Naive thymus-derived CD4-positive, alpha-beta T cell (primary cell): ENCODE measurements around the gene TSPO2. TPM values are rescaled to one million over a fixed set of nuclear protein-coding genes. Genes with fewer than 3 reads are reported as not detected.
A peak's percentile ranks its signal among the peaks of the same experiment; 100 is the strongest.

Experiments
- ATAC-seq: fragments of 150-1000 bp; cut with Tn5 transposase; 2 replicates; pipeline ENCODE4 v1.10.0; 2021; ENCODE audit warnings: mild to moderate bottlenecking, moderate library complexity
- CTCF ChIA-PET: fragments of 350-600 bp; sonication (Branson Sonifier 250); formaldehyde crosslinking; loops from one replicate; lab custom pipeline; 2021; ENCODE audit warnings: antibody characterized with exemption; lab: Charles Lee
- POLR2A ChIA-PET: fragments of 350-600 bp; sonication (Branson Sonifier 250); formaldehyde crosslinking; loops from one replicate; lab custom pipeline; 2021; ENCODE audit warnings: antibody characterized with exemption, inconsistent platforms; lab: Charles Lee
- DNase-seq, 9 donors: peaks; one replicate each; pipeline versions ENCODE4 v3.0.0 to v3.0.0-alpha.2; 2020 to 2022; ENCODE audit warnings: mixed read lengths in 1 of 9
- H3K27ac ChIP-seq: one replicate; pipeline ENCODE4 v1.7.0; 2013; ENCODE audit warnings: mild to moderate bottlenecking, low read depth, low read length, moderate library complexity
- H3K27me3 ChIP-seq, 2 donors: one replicate each; pipeline ENCODE4 v1.7.0; 2013; ENCODE audit warnings: low read length in 2 of 2, mild to moderate bottlenecking in 2 of 2, moderate library complexity in 2 of 2; ENCODE audit not compliant: control insufficient read depth in 2 of 2, insufficient read depth in 2 of 2
- H3K36me3 ChIP-seq, 3 experiments: 1 replicate in 2 of 3; 2 replicates in 1 of 3; pipeline ENCODE4 v1.7.0; 2013; ENCODE audit warnings: low read length in 3 of 3, mild to moderate bottlenecking in 3 of 3, moderate library complexity in 1 of 3; ENCODE audit not compliant: insufficient read depth in 3 of 3, control insufficient read depth in 2 of 3
- H3K4me1 ChIP-seq, 2 donors: one replicate each; pipeline ENCODE4 v1.7.0; 2013; ENCODE audit warnings: low read length in 2 of 2, mild to moderate bottlenecking in 2 of 2, moderate library complexity in 1 of 2; ENCODE audit not compliant: control insufficient read depth in 2 of 2, insufficient read depth in 2 of 2
- H3K4me3 ChIP-seq: 2 replicates; pipeline ENCODE4 v1.7.0; 2013; ENCODE audit warnings: mild to moderate bottlenecking, low read length
- H3K9me3 ChIP-seq, 3 experiments: 1 replicate in 2 of 3; 2 replicates in 1 of 3; pipeline ENCODE4 v1.7.0; 2013; ENCODE audit warnings: low read length in 3 of 3; ENCODE audit not compliant: control insufficient read depth in 2 of 3
- H3K27ac Mint-ChIP-seq, 9 donors: one replicate each; pipeline ENCODE4 v1.8.0; 2020 to 2022; ENCODE audit warnings: mixed read lengths in 9 of 9, mild to moderate bottlenecking in 8 of 9, moderate library complexity in 5 of 9, inconsistent platforms in 2 of 9
- H3K27me3 Mint-ChIP-seq, 5 donors: one replicate each; pipeline ENCODE4 v1.8.0; 2021 to 2022; ENCODE audit warnings: mixed read lengths in 5 of 5, mild to moderate bottlenecking in 1 of 5
- H3K36me3 Mint-ChIP-seq, 5 donors: one replicate each; pipeline ENCODE4 v1.8.0; 2020 to 2022; ENCODE audit warnings: mixed read lengths in 5 of 5, mild to moderate bottlenecking in 3 of 5, inconsistent platforms in 1 of 5
- H3K4me1 Mint-ChIP-seq, 7 donors: one replicate each; pipeline ENCODE4 v1.8.0; 2020 to 2022; ENCODE audit warnings: mixed read lengths in 7 of 7, mild to moderate bottlenecking in 3 of 7, inconsistent platforms in 1 of 7
- H3K4me3 Mint-ChIP-seq, 10 donors: one replicate each; pipeline ENCODE4 v1.8.0; 2020 to 2022; ENCODE audit warnings: mild to moderate bottlenecking in 10 of 10, mixed read lengths in 10 of 10, moderate library complexity in 6 of 10, inconsistent platforms in 2 of 10
- H3K9me3 Mint-ChIP-seq, 11 donors: one replicate each; pipeline ENCODE4 v1.8.0; 2020 to 2022; ENCODE audit warnings: mixed read lengths in 11 of 11, mild to moderate bottlenecking in 4 of 11, inconsistent platforms in 1 of 11, moderate library complexity in 1 of 11
- intact Hi-C, 2 donors: fragments of 100-400 bp; cut with micrococcal nuclease; formaldehyde crosslinking; loops; one replicate each; pipeline ENCODE4 v1.15.1; 2023
- polyA plus RNA-seq, 2 donors: library from polyadenylated mRNA; unstranded; fragments of 300-500 nt; fragmentation: Illumina TruSeq; gene quantifications; one replicate each; pipeline ENCODE4 v1.2.3, GENCODE V29; 2021
- total RNA-seq, 6 experiments: library from RNA in 5 of 6; stranded (reverse) in 5 of 6; gene quantifications; 1 replicate in 5 of 6; 2 replicates in 1 of 6; pipeline ENCODE4 v1.2.3 and lab custom pipeline; 2021 to 2026

Gene TSPO2
- total and polyA plus RNA-seq, 7 experiments from 2014 or later, result not detected

DNA sequence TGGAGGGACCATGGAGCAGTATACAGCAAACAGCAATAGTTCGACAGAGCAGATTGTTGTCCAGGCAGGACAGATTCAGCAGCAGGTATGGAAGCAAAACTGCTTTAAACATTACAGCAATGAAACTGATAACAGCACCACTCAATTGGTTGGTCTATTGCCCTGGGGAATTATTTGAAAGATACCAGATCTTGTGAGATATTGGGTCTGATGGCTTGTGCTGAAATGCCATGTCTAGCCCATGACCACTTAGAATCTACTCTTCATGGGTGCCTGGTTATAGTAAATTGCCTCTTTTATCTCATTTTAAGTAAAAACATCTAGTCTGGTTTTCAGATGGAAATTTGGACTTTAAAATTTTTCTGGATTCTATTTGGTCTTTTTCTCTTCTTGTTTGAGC is 36.8 kb downstream of the TSPO2 start:
- CTCF ChIA-PET, result interaction anchor here (1.4 kb wide), 1 partner anchor 8 kb away, joined by 4 read pairs; no protein-coding TSS in a partner anchor
- H3K27ac ChIP-seq, result peak overlapping the region; percentile 20
- no peak for DNase-seq
- no peak overlapping the region for H3K4me3 ChIP-seq
- POLR2A ChIA-PET, result interaction anchor here (1.3 kb wide), 1 partner anchor 15 kb away, joined by 4 read pairs; no protein-coding TSS in a partner anchor
- H3K27me3 ChIP-seq, result no peaks in the 10 kb centered on the region
- H3K36me3 ChIP-seq, result peaks cover 0 to 22% (median 5%) of the 10 kb centered on the region in 3 experiments
- Mint-ChIP-seq H3K27ac (peak overlapping the region; percentile 75 to 95 (median 86)), H3K9me3 (no peaks in the 10 kb centered on the region), H3K4me3 (peak overlapping the region in 6 of 10 donors; percentile 17 to 44 (median 30)), H3K36me3 (peaks cover 4 to 43% (median 39%) of the 10 kb centered on the region in 5 donors), H3K4me1 (peaks cover 48 to 99% (median 95%) of the 10 kb centered on the region in 7 donors), H3K27me3 (no peaks in the 10 kb centered on the region)
- H3K9me3 ChIP-seq, result no peaks in the 10 kb centered on the region
- H3K4me1 ChIP-seq, result peaks cover 35 to 46% of the 10 kb centered on the region in 2 donors
- ATAC-seq, result no peak
- intact Hi-C loops, result loop anchor here (10.0 kb wide), 3 partner anchors 1666 to 1854 kb away; partner anchors contain the start of genes KCNK5 (in 1 of the 2) and TBCC (in 1 of the 2)

DNA sequence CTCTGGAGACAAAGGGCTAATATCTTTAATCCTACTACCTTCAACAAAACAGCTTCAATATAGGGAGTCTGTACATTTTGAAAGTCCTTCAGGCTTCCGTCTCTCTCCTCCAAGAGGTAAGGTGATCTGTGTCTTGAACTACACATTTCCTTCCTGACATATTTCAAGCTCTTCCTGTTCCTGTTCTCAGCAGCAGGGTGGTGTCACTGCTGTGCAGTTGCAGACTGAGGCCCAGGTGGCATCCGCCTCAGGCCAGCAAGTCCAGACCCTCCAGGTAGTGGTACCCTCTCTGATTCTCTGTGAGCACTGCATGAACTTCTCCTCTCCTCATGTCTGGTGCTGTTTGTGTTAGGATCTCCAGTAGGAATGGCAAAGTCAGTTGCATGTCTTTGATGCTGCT is 38.4 kb downstream of the TSPO2 start:
- ATAC-seq, result peak; percentile 82
- peak in 6 of 9 donors; percentile 14 to 46 (median 34) for DNase-seq
- Histone ChIP-seq H3K27me3 (no peaks in the 10 kb centered on the region), H3K9me3 (no peaks in the 10 kb centered on the region), H3K27ac (peak overlapping the region; percentile 70), H3K36me3 (peaks cover 0 to 35% (median 9%) of the 10 kb centered on the region in 3 experiments), H3K4me1 (peaks cover 20 to 31% of the 10 kb centered on the region in 2 donors), H3K4me3 (peak overlapping the region; percentile 10)
- peak overlapping the region; percentile 78 to 95 (median 91) for H3K27ac Mint-ChIP-seq
- intact Hi-C loops, result no loop called here
- ChIA-PET CTCF (interaction anchor here (0.6 to 1.4 kb wide), 5 partner anchors 10 to 118 kb away, joined by 3 to 4 read pairs (median 3); no protein-coding TSS in a partner anchor), POLR2A (interaction anchor here (0.5 to 1.3 kb wide), 5 partner anchors 11 to 1801 kb away, joined by 3 to 6 read pairs (median 3); no protein-coding TSS in a partner anchor)
- H3K27me3 Mint-ChIP-seq, result no peaks in the 10 kb centered on the region
- peaks cover 4 to 50% (median 40%) of the 10 kb centered on the region in 5 donors for H3K36me3 Mint-ChIP-seq
- H3K4me1 Mint-ChIP-seq, result peaks cover 41 to 96% (median 84%) of the 10 kb centered on the region in 7 donors
- no peaks in the 10 kb centered on the region for H3K9me3 Mint-ChIP-seq
- H3K4me3 Mint-ChIP-seq, result peak overlapping the region; percentile 50 to 89 (median 80)

DNA sequence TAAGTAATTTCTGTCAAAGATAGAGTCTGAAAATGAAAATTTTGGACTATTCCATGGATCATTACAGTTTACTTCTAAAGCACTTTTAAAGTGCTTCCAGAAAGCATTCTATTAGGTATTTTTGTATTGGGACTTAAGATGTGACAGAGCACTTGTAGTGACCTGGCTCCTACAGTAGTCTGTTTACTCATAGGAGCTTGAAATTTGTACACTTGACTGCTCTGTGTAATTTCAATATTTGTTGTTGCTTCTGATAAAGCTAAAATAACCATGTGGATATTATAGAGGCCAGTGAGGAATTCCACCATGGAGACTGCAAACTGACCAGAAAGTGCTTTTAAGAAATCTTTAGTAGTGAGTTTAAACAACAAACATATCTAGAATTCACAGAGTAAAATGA is 40.8 kb downstream of the TSPO2 start:
- Mint-ChIP-seq H3K4me1 (peaks cover 30 to 86% (median 70%) of the 10 kb centered on the region in 7 donors), H3K9me3 (no peaks in the 10 kb centered on the region), H3K4me3 (peak overlapping the region in 2 of 10 donors; percentile 12 to 36), H3K27me3 (no peaks in the 10 kb centered on the region), H3K36me3 (peaks cover 12 to 63% (median 51%) of the 10 kb centered on the region in 5 donors), H3K27ac (peak overlapping the region in 2 of 9 donors; percentile 15 to 95)
- Histone ChIP-seq H3K27me3 (no peaks in the 10 kb centered on the region), H3K27ac (no peak overlapping the region), H3K9me3 (no peaks in the 10 kb centered on the region), H3K4me1 (peaks cover 15 to 23% of the 10 kb centered on the region in 2 donors), H3K36me3 (peaks cover 6 to 45% (median 12%) of the 10 kb centered on the region in 3 experiments), H3K4me3 (no peak overlapping the region)
- intact Hi-C loops, result no loop called here
- ChIA-PET CTCF (interaction anchor here (0.8 to 1.1 kb wide), 2 partner anchors 9 to 10 kb away, joined by 3 read pairs; partner anchors contain the start of gene NFYA), POLR2A (interaction anchor here (0.9 kb wide), 1 partner anchor 10 kb away, joined by 5 read pairs; the partner anchor contains the start of genes NFYA and OARD1)
- ATAC-seq (no peak), DNase-seq (no peak)

DNA sequence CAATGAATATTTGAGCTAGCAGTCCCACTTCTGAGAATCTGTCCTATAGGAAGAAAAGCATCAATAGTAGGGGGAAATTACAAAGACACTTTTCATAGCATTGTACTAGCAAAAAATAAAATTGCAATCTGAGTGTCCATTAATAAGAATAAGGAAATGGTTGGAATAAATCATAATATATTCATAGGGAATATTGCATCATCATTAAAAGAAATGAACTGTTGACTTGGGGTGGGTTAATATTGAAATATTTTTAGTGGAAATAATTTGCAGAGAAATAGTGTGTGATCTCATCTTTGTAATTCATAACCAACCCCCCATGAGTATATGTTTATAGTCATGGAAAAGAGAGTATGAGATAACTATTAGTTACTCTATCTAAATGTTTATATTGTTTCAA is 42.9 kb downstream of the TSPO2 start:
- ATAC-seq (no peak), DNase-seq (no peak)
- Mint-ChIP-seq H3K9me3 (no peaks in the 10 kb centered on the region), H3K4me1 (peaks cover 27 to 65% (median 49%) of the 10 kb centered on the region in 7 donors), H3K4me3 (no peak overlapping the region), H3K27me3 (no peaks in the 10 kb centered on the region), H3K36me3 (peaks cover 12 to 62% (median 48%) of the 10 kb centered on the region in 5 donors), H3K27ac (no peak overlapping the region)
- Histone ChIP-seq H3K36me3 (peaks cover 9 to 44% (median 9%) of the 10 kb centered on the region in 3 experiments), H3K9me3 (no peaks in the 10 kb centered on the region), H3K27me3 (no peaks in the 10 kb centered on the region), H3K4me3 (no peak overlapping the region), H3K4me1 (peaks cover 8 to 12% of the 10 kb centered on the region in 2 donors), H3K27ac (no peak overlapping the region)
- CTCF ChIA-PET, result no interaction called here
- POLR2A ChIA-PET, result no interaction called here
- intact Hi-C loops, result no loop called here

DNA sequence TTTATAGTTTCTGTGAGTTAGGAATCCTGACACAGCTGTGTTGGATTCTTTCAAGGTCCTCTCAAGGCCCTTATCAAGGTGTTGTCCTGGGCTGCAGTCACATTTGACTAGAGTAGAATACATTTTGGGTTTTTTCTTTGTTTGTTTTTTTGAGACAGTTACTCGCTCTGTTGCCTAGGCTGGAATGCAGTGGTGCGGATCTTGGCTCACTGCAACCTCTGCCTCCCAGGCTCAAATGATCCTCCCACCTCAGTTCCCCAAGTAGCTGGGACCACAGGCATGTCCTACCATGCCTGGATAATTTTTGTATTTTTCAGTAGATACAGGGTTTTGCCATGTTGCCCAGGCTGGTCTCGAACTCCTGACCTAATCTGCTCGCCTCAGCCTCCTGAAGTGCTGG is 46.2 kb downstream of the TSPO2 start:
- no peaks in the 10 kb centered on the region for H3K4me1 ChIP-seq
- H3K4me3 Mint-ChIP-seq, result no peak overlapping the region
- no peak overlapping the region for H3K4me3 ChIP-seq
- H3K27ac ChIP-seq, result no peak overlapping the region
- H3K27ac Mint-ChIP-seq, result peak overlapping the region in 1 of 9 donors; percentile 46
- H3K9me3 ChIP-seq, result no peaks in the 10 kb centered on the region
- no peak for DNase-seq
- H3K36me3 Mint-ChIP-seq, result peaks cover 20 to 58% (median 51%) of the 10 kb centered on the region in 5 donors
- intact Hi-C loops, result no loop called here
- ChIA-PET CTCF (interaction anchor here (0.7 kb wide), 1 partner anchor 571 kb away, joined by 3 read pairs; no protein-coding TSS in a partner anchor), POLR2A (no interaction called here)
- peaks cover 13 to 34% (median 21%) of the 10 kb centered on the region in 7 donors for H3K4me1 Mint-ChIP-seq
- H3K27me3 ChIP-seq, result no peaks in the 10 kb centered on the region
- H3K36me3 ChIP-seq, result peaks cover 27 to 72% (median 32%) of the 10 kb centered on the region in 3 experiments
- no peaks in the 10 kb centered on the region for H3K9me3 Mint-ChIP-seq
- no peak for ATAC-seq
- H3K27me3 Mint-ChIP-seq, result no peaks in the 10 kb centered on the region

DNA sequence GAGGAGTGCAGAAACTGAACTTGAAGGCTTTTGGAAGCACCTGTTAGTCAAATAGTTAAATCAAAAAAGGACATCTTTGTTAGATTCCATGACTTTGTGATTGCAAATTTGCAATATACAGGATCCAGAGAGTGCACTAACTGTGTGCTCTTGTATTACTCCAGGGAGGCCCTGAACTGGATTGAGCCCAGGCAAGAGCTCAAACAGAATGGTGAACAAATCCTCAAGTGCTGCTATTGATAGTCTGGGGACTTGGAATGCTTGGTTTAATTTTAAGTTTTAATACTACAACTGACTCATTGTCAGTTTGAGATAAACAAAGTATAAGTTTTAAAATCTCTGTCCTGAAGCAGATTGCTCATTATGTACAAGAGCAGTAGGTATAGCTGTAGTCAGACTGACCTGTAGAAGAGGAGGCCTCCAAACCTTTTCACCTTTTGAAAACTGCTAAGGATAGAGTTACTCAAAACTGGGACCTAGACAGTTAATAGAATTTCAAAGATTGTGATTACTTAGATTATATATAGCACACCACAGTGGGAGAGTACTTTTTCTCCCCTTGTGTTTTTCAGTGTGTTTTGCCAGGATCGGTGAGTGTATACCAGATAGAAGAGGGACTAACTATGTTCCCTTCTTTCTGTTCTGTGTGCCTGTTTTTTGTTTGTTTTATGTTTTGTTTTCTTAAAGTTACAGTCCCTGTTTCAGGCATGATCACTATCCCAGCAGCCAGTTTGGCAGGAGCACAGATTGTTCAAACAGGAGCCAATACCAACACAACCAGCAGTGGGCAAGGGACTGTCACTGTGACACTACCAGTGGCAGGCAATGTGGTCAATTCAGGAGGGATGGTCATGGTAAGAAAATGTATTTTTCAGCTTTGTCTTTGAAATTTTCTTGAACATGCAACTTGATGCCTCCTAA is 48.8 kb downstream of the TSPO2 start:
- H3K4me3 Mint-ChIP-seq, result no peak overlapping the region
- DNase-seq (no peak), ATAC-seq (no peak)
- ChIA-PET POLR2A (no interaction called here), CTCF (interaction anchor here (1.2 kb wide), 1 partner anchor 11 kb away, joined by 4 read pairs; no protein-coding TSS in a partner anchor)
- intact Hi-C loops, result loop anchor here in 1 of 2 donors (5.0 kb wide), 1 partner anchor 91 kb away; no protein-coding TSS in a partner anchor
- Histone ChIP-seq H3K4me1 (no peaks in the 10 kb centered on the region), H3K27ac (no peak overlapping the region), H3K27me3 (no peaks in the 10 kb centered on the region), H3K36me3 (peaks cover 43 to 74% (median 50%) of the 10 kb centered on the region in 3 experiments), H3K4me3 (no peak overlapping the region), H3K9me3 (no peaks in the 10 kb centered on the region)
- H3K9me3 Mint-ChIP-seq, result no peaks in the 10 kb centered on the region
- H3K27ac Mint-ChIP-seq, result peak overlapping the region in 4 of 9 donors; percentile 29 to 66 (median 54)
- peaks cover 20 to 55% (median 40%) of the 10 kb centered on the region in 5 donors for H3K36me3 Mint-ChIP-seq
- H3K27me3 Mint-ChIP-seq, result no peaks in the 10 kb centered on the region
- H3K4me1 Mint-ChIP-seq, result peaks cover 3 to 18% (median 10%) of the 10 kb centered on the region in 7 donors
